ENCODE results near the gene MLX. TPM values are rescaled to one million over a fixed set of nuclear protein-coding genes. Genes with fewer than 3 reads are reported as not detected.
"Not testable (repeated sequence)": the region's sequence is repeated elsewhere in the genome, so short reads cannot be mapped to it uniquely, and the experiment has no call there.

Gene MLX
- total RNA-seq, 2 experiments from 2014 or later, result 42.7 to 45.9 TPM

GRCh38 chr17:42608305-42609181 is 41.6 kb downstream of the MLX start:
- Mint-ChIP-seq H3K4me3 (peak overlapping the region; percentile 99), H3K36me3 (ENCODE audit: low read depth) (peaks cover 15% of the 10 kb centered on the region), H3K4me1 (ENCODE audit: low read depth) (peaks cover 36% of the 10 kb centered on the region), H3K9me3 (no peaks in the 10 kb centered on the region), H3K27ac (peak overlapping the region; percentile 97), H3K27me3 (no peaks in the 10 kb centered on the region)
- ATAC-seq, result peak; percentile 51
- POLR2A ChIA-PET, result interaction anchor here (0.6 to 2.0 kb wide), 17 partner anchors 8 to 165 kb away, joined by 3 to 12 read pairs (median 4); partner anchors contain the start of gene PSMC3IP
- intact Hi-C loops (cut with micrococcal nuclease), result no loop called here
- CTCF ChIA-PET, result interaction anchor here (0.6 to 3.3 kb wide), 13 partner anchors 8 to 389 kb away, joined by 3 to 33 read pairs (median 4); partner anchors contain the start of genes PSMC3IP, RPL27 and TUBG2
- no peak for TF ChIP-seq CTCF (IDR thresholded peaks at IDR 0.05)
- DNase-seq, result peak; percentile 34

- no peaks in the 10 kb centered on the region for H3K9me3 Mint-ChIP-seq
- no peak for TF ChIP-seq CTCF (IDR thresholded peaks at IDR 0.05)
- ChIA-PET POLR2A (interaction anchor here (0.6 to 2.0 kb wide), 11 partner anchors 9 to 224 kb away, joined by 3 to 12 read pairs (median 4); partner anchors contain the start of gene PSMC3IP), CTCF (interaction anchor here (0.6 to 3.3 kb wide), 11 partner anchors 9 to 389 kb away, joined by 3 to 33 read pairs (median 4); partner anchors contain the start of genes PSMC3IP and RPL27)
- H3K27me3 Mint-ChIP-seq, result no peaks in the 10 kb centered on the region
- ATAC-seq (peak; percentile 95), DNase-seq (peak; percentile 99)
- peaks cover 32% of the 10 kb centered on the region for H3K4me1 Mint-ChIP-seq (ENCODE audit: low read depth)
- peak within 1 kb of the TSS; percentile 97 for H3K27ac Mint-ChIP-seq
- peaks cover 23% of the 10 kb centered on the region for H3K36me3 Mint-ChIP-seq (ENCODE audit: low read depth)
- intact Hi-C loops (cut with micrococcal nuclease), result no loop called here
- H3K4me3 Mint-ChIP-seq, result peak within 1 kb of the TSS; percentile 99
Measured at GRCh38 chr17:42609182-42609813, 42.4 kb downstream of the MLX start, which contains the start of the genes RETREG3 and TUBG1. Gene RETREG3 (minus strand): TSS chr17:42609374. CDS start chr17:42609324, 50 bp downstream. Gene TUBG1 (plus strand): TSS chr17:42609683. CDS start chr17:42609738, 55 bp downstream.

DNA sequence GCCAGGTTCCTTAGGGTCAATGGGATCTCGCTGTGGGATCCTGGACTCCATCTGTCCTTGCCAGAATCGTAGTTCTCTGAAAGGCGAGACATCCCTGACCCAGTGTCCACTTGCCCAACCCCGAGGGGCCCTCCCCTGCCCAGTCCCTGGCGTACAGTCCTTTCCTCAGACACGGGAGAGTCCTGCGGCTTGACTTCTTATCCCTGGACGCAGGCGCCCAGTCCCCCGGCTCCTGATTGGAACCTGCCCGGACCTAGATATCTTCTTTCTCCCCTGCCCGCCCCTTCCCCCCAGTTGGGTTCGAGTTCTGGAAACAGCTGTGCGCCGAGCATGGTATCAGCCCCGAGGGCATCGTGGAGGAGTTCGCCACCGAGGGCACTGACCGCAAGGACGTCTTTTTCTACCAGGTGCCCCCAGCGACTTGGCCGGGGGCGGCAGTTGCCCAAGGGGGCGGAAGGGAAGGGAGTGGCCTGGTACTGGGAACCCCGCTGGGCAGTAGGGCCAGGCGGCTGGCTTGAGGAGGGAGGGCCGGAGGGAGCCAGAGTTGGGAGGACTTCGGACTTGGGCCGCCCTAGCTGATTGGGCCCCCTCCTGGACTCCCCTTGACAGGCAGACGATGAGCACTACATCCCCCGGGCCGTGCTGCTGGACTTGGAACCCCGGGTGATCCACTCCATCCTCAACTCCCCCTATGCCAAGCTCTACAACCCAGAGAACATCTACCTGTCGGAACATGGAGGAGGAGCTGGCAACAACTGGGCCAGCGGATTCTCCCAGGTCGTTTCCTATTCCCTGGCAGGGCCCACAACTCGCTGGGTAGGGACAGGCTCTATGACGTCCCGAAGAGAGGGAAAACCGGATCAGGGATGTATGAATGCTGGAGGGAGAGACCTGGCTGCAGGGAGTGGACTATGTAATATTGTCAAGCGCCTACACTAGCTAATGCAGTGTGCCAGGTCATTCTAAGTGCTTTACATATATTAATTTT is 43.2 kb downstream of the MLX start:
- peak overlapping the region; percentile 99 for H3K4me3 Mint-ChIP-seq
- intact Hi-C loops (cut with micrococcal nuclease); H3K27me3 Mint-ChIP-seq; ATAC-seq; H3K9me3 Mint-ChIP-seq: not testable (repeated sequence)
- CTCF ChIA-PET, result interaction anchor here (0.9 to 3.3 kb wide), 6 partner anchors 8 to 388 kb away, joined by 3 to 33 read pairs (median 5); partner anchors contain the start of genes PSMC3IP and RPL27
- POLR2A ChIA-PET, result interaction anchor here (0.6 to 2.0 kb wide), 7 partner anchors 8 to 224 kb away, joined by 3 to 12 read pairs (median 4); partner anchors contain the start of gene PSMC3IP
- DNase-seq, result peak; percentile 35
- peaks cover 29% of the 10 kb centered on the region for H3K36me3 Mint-ChIP-seq (ENCODE audit: low read depth)
- H3K4me1 Mint-ChIP-seq (ENCODE audit: low read depth), result peaks cover 26% of the 10 kb centered on the region
- H3K27ac Mint-ChIP-seq, result peak overlapping the region; percentile 97

DNA sequence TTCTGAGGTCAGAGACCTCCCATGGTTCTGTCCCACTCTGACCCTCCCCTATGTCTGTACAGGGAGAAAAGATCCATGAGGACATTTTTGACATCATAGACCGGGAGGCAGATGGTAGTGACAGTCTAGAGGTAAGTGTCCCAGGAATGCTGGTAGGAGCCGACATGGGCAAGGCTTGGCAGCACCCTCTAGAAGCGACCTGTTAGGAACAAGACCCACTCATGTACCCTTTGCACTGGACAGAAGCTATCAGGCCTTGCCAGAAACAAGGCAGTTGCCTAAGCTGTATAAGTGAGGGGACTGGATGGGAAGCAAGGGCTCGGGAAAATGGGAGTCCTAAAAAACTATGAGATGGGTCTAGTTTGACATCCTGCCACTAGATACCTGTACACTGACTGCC is 45.1 kb downstream of the MLX start:
- no peak overlapping the region for H3K27ac Mint-ChIP-seq
- intact Hi-C loops (cut with micrococcal nuclease), result no loop called here
- CTCF ChIA-PET, result interaction anchor here (1.2 kb wide), 1 partner anchor 34 kb away, joined by 8 read pairs; the partner anchor contains the start of gene PSMC3IP
- H3K9me3 Mint-ChIP-seq, result no peaks in the 10 kb centered on the region
- DNase-seq (no peak), ATAC-seq (no peak)
- TF ChIP-seq CTCF (IDR thresholded peaks at IDR 0.05), result no peak
- no peak overlapping the region for H3K4me3 Mint-ChIP-seq
- POLR2A ChIA-PET, result no interaction called here
- no peaks in the 10 kb centered on the region for H3K27me3 Mint-ChIP-seq
- H3K4me1 Mint-ChIP-seq (ENCODE audit: low read depth), result peaks cover 11% of the 10 kb centered on the region
- H3K36me3 Mint-ChIP-seq (ENCODE audit: low read depth), result peaks cover 36% of the 10 kb centered on the region
